H9 (cell line): ENCODE data around the gene MYRIP. TPM values are rescaled to one million over a fixed set of nuclear protein-coding genes. Genes with fewer than 3 reads are reported as not detected.

Source experiments
- DNase-seq: peaks from one replicate; pipeline ENCODE4 v3.0.0-alpha.2; 2017
- H2AFZ ChIP-seq: one replicate; pipeline ENCODE4 v1.6.1; 2013; ENCODE audit warnings: mild to moderate bottlenecking, low read length, control low read depth, moderate library complexity
- H2AK5ac ChIP-seq: 2 replicates; pipeline ENCODE4 v1.6.1; 2013; ENCODE audit warnings: low read length, control low read depth, mixed read lengths; ENCODE audit not compliant: insufficient read length
- H2BK120ac ChIP-seq: one replicate; pipeline ENCODE4 v1.6.1; 2013; ENCODE audit warnings: low read depth, mild to moderate bottlenecking, low read length, control low read depth, inconsistent platforms; ENCODE audit not compliant: poor library complexity, severe bottlenecking
- H2BK12ac ChIP-seq: 2 replicates; pipeline ENCODE4 v1.6.1; 2013; ENCODE audit warnings: low read length, control low read depth, mixed read lengths, low read depth; ENCODE audit not compliant: insufficient read length
- H2BK15ac ChIP-seq: 2 replicates; pipeline ENCODE4 v1.6.1; 2013; ENCODE audit warnings: low read depth, low read length, control low read depth
- H2BK20ac ChIP-seq: one replicate; pipeline ENCODE4 v1.6.1; 2013; ENCODE audit warnings: low read depth, mild to moderate bottlenecking, low read length, control low read depth, inconsistent platforms; ENCODE audit not compliant: poor library complexity, severe bottlenecking
- H2BK5ac ChIP-seq: 2 replicates; pipeline ENCODE4 v1.6.1; 2013; ENCODE audit warnings: low read length, control low read depth, mixed read lengths; ENCODE audit not compliant: insufficient read length
- H3K14ac ChIP-seq: 2 replicates; pipeline ENCODE4 v1.6.1; 2013; ENCODE audit warnings: low read length, control low read depth; ENCODE audit not compliant: insufficient read depth
- H3K18ac ChIP-seq: 2 replicates; pipeline ENCODE4 v1.6.1; 2013; ENCODE audit warnings: low read depth, mild to moderate bottlenecking, mixed read lengths, low read length, control low read depth; ENCODE audit not compliant: insufficient read length
- H3K23ac ChIP-seq: 2 replicates; pipeline ENCODE4 v1.6.1; 2013; ENCODE audit warnings: low read length, control low read depth, mixed read lengths, low read depth; ENCODE audit not compliant: insufficient read length
- H3K23me2 ChIP-seq: 2 replicates; pipeline ENCODE4 v1.6.1; 2013; ENCODE audit warnings: low read depth, mild to moderate bottlenecking, mixed read lengths, low read length, control low read depth; ENCODE audit not compliant: insufficient read length, poor library complexity, severe bottlenecking
- H3K27ac ChIP-seq: 2 replicates; pipeline ENCODE4 v1.5.1; 2013; ENCODE audit warnings: low read length, control low read depth, mixed read lengths, low read depth; ENCODE audit not compliant: insufficient read length
- H3K27me3 ChIP-seq: 2 replicates; pipeline ENCODE4 v1.6.1; 2013; ENCODE audit warnings: low read length, control low read depth, inconsistent platforms; ENCODE audit not compliant: insufficient read depth
- H3K4ac ChIP-seq: 2 replicates; pipeline ENCODE4 v1.6.1; 2013; ENCODE audit warnings: low read depth, mild to moderate bottlenecking, control low read depth, inconsistent platforms, low read length, moderate library complexity
- H3K4me1 ChIP-seq: 2 replicates; pipeline ENCODE4 v1.6.1; 2013; ENCODE audit warnings: low read length, control low read depth, inconsistent platforms; ENCODE audit not compliant: insufficient read depth
- H3K4me2 ChIP-seq: 2 replicates; pipeline ENCODE4 v1.6.1; 2013; ENCODE audit warnings: low read length, control low read depth, mixed read lengths; ENCODE audit not compliant: insufficient read length, insufficient read depth
- H3K56ac ChIP-seq: 2 replicates; pipeline ENCODE4 v1.6.1; 2013; ENCODE audit warnings: low read depth, mild to moderate bottlenecking, mixed read lengths, low read length, control low read depth; ENCODE audit not compliant: insufficient read length
- H3K79me1 ChIP-seq: 2 replicates; pipeline ENCODE4 v1.6.1; 2013; ENCODE audit warnings: low read depth, mild to moderate bottlenecking, moderate library complexity, low read length, control low read depth, inconsistent platforms; ENCODE audit not compliant: insufficient read depth, poor library complexity, severe bottlenecking
- H3K79me2 ChIP-seq: 2 replicates; pipeline ENCODE4 v1.6.1; 2013; ENCODE audit warnings: low read length, control low read depth, inconsistent platforms; ENCODE audit not compliant: insufficient read depth
- H3K9ac ChIP-seq: 2 replicates; pipeline ENCODE4 v1.6.1; 2013; ENCODE audit warnings: low read length, control low read depth, mixed read lengths; ENCODE audit not compliant: insufficient read length; ENCODE audit errors: extremely low read depth
- H3K9me3 ChIP-seq: one replicate; pipeline ENCODE4 v1.6.1; 2013; ENCODE audit warnings: low read depth, low read length, inconsistent platforms; ENCODE audit not compliant: control insufficient read depth
- H3T11ph ChIP-seq: one replicate; pipeline ENCODE4 v1.6.1; 2013; ENCODE audit warnings: mild to moderate bottlenecking, low read length, control low read depth, inconsistent platforms
- H4K20me1 ChIP-seq: one replicate; pipeline ENCODE4 v1.6.1; 2013; ENCODE audit not compliant: control insufficient read depth, insufficient read length, insufficient read depth
- H4K5ac ChIP-seq: 2 replicates; pipeline ENCODE4 v1.6.1; 2013; ENCODE audit warnings: low read depth, mild to moderate bottlenecking, mixed read lengths, low read length, control low read depth; ENCODE audit not compliant: insufficient read length
- H4K8ac ChIP-seq: replicated peaks from 2 replicates; pipeline ENCODE4 v1.6.1; 2013; ENCODE audit warnings: low read length, control low read depth, mixed read lengths, low read depth; ENCODE audit not compliant: insufficient read length
- H4K91ac ChIP-seq: 2 replicates; pipeline ENCODE4 v1.6.1; 2013; ENCODE audit warnings: low read depth, mild to moderate bottlenecking, moderate library complexity, mixed read lengths, low read length, control low read depth; ENCODE audit not compliant: insufficient read length
- H3K27ac Mint-ChIP-seq, 3 experiments: 2 replicates in 2 of 3; 3 replicates in 1 of 3; pipeline ENCODE4 v1.8.0; 2020 to 2021; ENCODE audit warnings: mixed read lengths in 3 of 3, mild to moderate bottlenecking in 1 of 3, moderate library complexity in 1 of 3
- H3K27me3 Mint-ChIP-seq: 2 replicates; pipeline ENCODE4 v1.8.0; 2021; ENCODE audit warnings: low read depth, mild to moderate bottlenecking, moderate library complexity, mixed read lengths
- H3K36me3 Mint-ChIP-seq, 3 experiments: 2 replicates in 2 of 3; 3 replicates in 1 of 3; pipeline ENCODE4 v1.8.0; 2020 to 2021; ENCODE audit warnings: low read depth in 3 of 3, mixed read lengths in 3 of 3; ENCODE audit not compliant: insufficient read depth in 1 of 3
- H3K4me1 Mint-ChIP-seq, 2 experiments: 2 replicates each; pipeline ENCODE4 v1.8.0; 2020; ENCODE audit warnings: mixed read lengths in 2 of 2
- H3K4me3 Mint-ChIP-seq, 2 experiments: 2 replicates in 1 of 2; 3 replicates in 1 of 2; pipeline ENCODE4 v1.8.0; 2020 to 2021; ENCODE audit warnings: mild to moderate bottlenecking in 2 of 2, mixed read lengths in 2 of 2, moderate library complexity in 1 of 2
- H3K9me3 Mint-ChIP-seq, 2 experiments: 2 replicates in 1 of 2; 3 replicates in 1 of 2; pipeline ENCODE4 v1.8.0; 2020; ENCODE audit warnings: mild to moderate bottlenecking in 2 of 2, mixed read lengths in 2 of 2, moderate library complexity in 1 of 2
- CTCF ChIP-seq: fragments of 200-600 bp; sonication (generic); conservative IDR thresholded peaks from 3 replicates; pipeline ENCODE4 v1.8.0; 2021; ENCODE audit warnings: antibody characterized with exemption, mild to moderate bottlenecking
- WGBS: extraction: QIAGEN DNeasy Blood & Tissue Kit; methylation state at CpG from one replicate; pipeline ENCODE4 v1.1.7; 2013; ENCODE audit warnings: missing lambda C conversion rate, low lambda C conversion rate, mixed read lengths; ENCODE audit not compliant: insufficient read length; ENCODE audit errors: extremely low coverage; 5-methylcytosine and 5-hydroxymethylcytosine counted together
- total RNA-seq: library from RNA; stranded (reverse); gene quantifications from 2 replicates; pipeline ENCODE4 v1.2.1, GENCODE V29; 2021

MYRIP gene
- total RNA-seq, 1 experiment from 2014 or later: 1.8 TPM

GRCh38 chr3:40057077-40057476, 247.7 kb downstream of the MYRIP start:
- Histone ChIP-seq H3K79me2 (no peaks in the 10 kb centered on the region), H3K4me2 (no peak overlapping the region), H4K5ac (no peak overlapping the region), H2BK12ac (no peak overlapping the region), H4K91ac (no peak overlapping the region), H3K27me3 (no peaks in the 10 kb centered on the region), H3K79me1 (no peaks in the 10 kb centered on the region), H3K56ac (no peak overlapping the region), H2AFZ (no peak overlapping the region), H3K27ac (no peak overlapping the region), H3K9me3 (no peaks in the 10 kb centered on the region), H2BK120ac (no peak overlapping the region), H3K18ac (no peak overlapping the region), H2BK15ac (no peak overlapping the region), H3K14ac (no peak overlapping the region), H3K4me1 (no peaks in the 10 kb centered on the region), H2BK5ac (no peak overlapping the region), H3K23ac (no peak overlapping the region), H4K20me1 (no peaks in the 10 kb centered on the region), H2AK5ac (no peak overlapping the region), H2BK20ac (no peak overlapping the region), H3K4ac (no peak overlapping the region), H3K23me2 (no peaks in the 10 kb centered on the region), H3K9ac (no peak overlapping the region), H3T11ph (no peak overlapping the region), H4K8ac (no peak overlapping the region)
- Mint-ChIP-seq H3K27ac (no peak overlapping the region), H3K4me1 (0 out of 4 replicates have a peak, but pooled peaks cover 0 to 3% of the 10 kb centered on the region in 2 experiments), H3K27me3 (no peaks in the 10 kb centered on the region), H3K9me3 (peaks cover 3 to 5% of the 10 kb centered on the region in 2 experiments), H3K4me3 (no peak overlapping the region), H3K36me3 (no peaks in the 10 kb centered on the region)
- no peak for TF ChIP-seq CTCF
- no peak for DNase-seq
- no CpG with 5 or more reads among the region's 2 CpGs for WGBS
